ENCODE measurements around the gene TH.

The TH gene

DNA sequence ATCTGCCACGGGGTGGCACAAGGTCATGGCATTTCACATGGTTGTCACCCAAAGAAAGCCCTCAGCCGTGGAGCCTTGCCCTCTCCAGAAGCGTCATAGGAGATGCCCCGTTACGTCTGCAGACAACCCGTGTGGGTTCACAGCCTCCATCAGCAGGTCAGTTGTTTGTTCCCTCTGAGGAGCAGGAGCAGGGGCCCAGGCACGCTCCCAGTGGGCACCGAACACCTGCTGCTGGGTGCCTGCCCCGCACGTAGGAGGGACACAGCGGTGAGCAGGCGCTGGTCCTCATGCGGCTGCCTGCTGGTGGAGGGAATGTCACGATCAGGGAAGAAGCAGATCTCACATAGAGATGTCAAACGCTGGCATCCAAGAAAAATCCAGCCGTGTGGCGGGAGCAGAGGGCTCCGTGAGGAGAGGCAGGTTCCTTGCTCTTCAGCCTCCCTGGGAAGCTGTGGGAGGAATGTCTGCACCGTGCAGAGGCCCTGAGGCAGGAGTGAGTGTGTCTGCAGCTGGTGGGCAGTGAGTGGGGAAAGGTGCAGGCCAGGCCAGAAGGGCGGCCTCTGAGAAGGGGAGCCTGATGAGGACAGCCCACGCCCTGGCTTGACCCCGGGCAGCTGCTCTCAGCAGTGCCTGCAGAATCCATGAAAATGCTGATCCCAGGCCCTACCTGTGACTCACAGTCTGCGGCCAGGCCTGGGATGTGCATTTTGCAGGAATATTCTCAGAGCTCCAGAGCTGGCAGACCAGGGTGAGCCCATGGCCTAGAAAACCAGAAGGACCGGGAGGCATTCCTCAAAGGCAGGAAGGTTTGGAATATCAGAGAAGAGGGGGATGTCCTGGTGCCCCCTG is 36.4 kb upstream of the TH start:
- DNase-seq, result no peak

DNA sequence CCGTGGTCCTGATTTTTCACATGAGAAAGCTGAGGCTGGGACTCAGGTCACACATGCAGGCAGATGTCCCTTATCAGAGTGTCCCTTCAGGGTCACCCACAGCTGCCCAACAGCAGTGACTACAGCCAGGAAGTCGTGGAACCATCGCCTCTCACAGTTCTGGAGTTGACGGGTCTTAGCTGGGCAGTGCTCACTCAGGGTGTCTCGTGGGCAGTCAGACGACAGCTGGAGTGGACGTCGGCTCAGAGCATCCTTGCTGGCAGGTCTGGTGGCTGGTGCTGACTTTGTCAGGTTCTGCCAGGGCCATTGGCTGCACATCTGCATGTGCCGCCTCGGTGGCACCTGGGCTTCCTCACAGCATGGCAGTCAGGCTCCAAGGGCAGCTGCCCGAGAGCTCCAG is 35.6 kb upstream of the TH start:
- DNase-seq, result no peak

DNA sequence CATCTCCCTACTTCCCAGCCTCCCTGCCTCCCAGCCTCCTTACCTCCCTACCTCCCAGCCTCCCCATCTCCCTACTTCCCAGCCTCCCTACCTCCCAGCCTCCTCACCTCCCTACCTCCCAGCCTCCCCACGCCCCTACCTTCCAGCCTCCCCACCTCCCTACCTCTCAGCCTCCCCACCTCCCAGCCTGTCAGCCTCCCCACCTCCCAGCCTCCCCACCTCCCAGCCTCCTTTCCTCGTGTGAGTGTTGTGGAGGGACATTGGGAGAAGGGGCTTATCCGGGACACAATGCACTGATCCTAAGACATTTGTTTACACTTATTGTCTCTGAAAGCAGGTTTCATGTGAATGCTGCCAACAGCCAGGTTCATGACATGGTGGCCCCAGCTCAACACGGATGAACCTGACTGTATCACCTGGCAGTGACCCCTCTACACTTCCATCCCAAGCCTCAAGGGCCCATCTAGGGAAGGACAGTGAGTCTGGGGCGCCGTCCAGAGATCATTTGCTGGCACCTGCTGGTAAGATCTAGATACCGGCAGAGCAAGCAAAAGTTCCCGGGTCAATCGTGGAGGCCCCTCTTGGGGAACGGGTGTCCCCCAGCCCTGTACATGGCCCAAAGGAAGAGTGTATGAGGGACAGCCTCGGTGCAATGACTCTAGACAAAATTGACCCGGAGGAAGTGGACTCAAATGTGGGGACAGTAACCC is 34.5 kb upstream of the TH start:
- no peak for DNase-seq

DNA sequence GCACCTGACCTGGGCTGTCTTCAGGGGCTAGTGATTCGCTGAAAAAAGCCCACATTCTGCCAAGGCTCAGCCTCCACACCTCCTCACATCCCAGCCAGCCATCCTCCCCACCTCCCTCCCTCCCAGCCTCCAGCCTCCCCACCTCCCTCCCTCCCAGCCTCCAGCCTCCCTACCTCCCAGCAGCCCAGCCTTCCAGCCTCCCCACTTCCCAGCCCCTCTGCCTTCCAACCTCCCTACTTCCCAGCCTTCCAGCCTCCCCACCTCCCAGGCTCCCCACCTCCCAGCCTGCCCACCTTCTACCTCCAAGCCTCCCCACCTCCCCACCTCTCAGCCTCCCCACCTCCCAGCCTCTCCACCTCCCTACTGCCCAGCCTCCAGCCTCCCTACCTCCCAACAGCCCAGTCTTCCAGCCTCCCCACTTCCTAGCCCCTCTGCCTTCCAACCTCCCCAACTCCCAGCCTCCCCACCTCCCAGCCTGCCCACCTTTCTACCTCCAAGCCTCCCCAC is 33.7 kb upstream of the TH start:
- no peak for DNase-seq

DNA sequence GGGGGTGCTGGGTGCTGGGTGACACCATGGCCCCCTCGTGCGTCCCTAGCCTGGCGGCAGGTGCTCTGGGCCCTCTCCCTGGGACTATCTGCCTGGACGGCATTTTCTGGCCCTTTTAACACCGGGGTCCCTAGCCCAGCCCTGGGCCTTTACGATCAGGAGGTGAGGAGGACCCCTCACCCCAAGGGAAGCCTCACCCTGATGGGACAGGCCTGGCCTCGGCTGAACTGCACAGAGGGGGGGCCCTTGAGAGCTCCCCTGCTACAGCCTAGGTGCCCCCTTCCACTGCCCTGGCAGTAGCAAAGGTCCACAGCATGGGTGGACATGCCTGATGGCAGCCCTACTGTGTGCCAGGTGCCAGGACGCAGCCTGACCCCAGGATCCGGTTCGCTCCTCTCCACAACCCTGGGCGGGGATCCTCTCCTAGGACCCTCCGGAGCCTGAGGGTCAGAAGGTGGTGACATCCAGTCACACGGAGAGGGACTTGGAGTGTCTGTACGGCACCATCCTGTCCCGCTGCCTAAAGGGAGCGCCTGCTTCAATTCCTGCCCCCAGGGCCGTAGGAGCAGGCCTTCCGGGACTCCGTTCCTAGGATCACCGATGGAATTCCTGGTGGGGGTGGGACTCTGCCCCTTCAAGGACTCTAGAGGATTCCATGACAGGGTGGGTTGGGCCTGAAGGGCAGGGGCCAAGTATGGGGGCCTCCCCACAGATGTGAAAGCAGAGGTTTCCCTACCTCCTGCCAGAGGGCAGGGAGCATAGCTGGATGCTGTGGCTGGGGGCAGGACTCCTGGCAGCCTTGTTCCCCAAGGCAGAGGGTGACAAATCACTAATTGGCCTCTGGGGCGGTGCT is 33.0 kb upstream of the TH start:
- no peak for DNase-seq

DNA sequence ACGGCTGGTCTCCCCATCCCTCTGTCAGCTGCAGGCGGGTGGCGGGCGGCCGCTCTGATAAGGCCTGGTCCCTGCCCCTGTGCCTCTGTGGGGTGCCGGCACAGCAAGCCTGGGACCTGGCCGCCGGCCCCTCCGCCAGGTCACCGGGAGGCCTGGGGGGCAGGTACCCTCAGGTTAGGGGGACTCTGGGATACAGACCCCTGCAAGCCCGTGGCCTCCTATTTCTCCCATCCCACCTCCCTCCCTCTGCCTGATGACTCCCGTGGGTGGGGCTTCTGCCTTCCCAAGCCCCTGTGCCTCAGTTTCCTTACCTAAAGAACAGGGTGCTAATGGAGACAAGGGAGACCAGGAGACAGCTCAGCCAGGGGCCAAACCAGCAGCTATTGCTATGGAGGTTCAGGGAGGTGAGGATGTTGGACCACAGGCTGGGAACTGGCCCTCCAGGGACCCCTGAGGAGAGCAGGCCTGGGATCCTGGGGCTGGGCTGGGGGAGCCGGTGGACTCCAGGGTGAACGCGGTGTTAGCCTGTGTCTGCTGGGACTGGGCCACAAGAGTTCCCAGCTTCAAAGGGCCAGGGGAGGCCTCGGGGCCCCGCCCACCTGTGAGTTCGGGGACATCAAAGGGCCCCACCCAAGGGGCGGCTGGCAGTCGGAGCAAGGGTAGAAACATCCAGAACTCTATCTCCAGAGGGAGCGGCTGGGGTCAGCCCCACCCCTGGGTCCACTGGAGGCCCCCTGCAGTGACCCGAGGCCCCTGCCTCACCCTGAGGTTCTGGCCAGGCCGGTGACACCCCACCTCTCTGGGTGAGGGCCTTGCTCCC is 32.0 kb upstream of the TH start:
- no peak for DNase-seq

DNA sequence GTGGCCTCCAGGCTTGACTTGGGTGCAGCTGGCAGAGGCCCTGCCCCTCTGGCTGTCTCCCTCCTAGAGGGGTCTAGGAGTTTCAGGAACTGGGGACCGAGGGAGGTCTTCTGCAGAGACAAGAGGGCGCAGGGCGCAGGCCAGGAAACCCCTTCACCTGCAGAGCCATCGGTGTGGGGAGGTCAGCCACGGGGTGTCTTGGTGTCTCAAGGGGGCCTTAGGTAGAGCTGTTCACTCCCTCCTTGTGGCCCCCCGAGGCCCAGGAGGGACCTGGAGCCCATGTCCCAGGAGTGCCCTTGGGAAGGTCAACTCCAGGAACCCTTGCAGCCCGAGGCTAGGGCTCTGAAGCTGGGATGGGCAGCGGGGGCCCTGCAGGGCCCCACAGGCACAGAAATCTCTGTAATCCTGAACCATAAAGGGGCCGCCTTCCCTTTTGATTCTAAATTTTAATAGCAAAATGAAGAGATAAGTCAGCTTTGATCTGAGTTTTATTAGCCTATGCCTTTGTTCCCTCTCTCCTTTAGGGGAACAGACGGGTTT is 31.4 kb upstream of the TH start:
- no peak for DNase-seq

DNA sequence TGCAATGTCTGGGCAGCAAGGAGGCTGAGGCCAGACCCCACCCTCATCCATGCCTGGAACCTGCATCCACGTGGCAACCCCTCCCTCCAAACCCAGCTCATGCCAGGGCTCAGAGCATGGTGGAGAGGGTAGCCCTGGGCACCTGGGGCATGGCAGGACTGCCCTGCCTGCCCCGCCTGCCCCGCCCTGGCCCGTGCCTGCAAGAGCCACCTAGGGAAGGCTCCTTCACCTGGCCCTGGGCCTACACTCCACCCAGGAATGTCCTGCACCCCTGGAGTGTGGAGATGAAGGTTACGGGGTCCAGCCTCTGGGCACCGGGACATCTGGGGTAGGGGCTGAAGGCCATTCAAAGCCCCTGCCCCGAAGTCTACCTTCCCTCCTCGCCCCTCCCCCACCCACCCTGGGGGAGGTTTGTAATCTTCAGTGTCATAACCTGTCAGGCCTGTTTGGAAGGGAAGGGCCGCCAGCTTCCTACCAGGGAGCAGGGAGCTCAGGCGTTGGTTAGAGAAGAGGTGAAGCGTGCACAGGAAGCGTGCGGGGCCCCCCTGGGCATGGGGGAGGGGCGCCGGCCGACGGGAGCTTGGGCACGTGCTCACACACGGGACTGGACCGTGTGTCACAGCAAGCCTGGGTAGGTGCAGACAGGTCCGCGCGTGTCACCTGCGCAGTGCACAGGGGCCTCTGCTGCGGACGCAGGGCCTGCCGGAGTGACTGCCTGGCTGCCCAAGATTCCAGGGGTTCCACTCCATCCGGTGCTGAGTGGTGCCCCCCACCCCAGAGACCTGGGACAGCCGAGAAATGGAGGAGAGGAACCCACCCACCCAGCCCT is 30.7 kb upstream of the TH start:
- DNase-seq, result no peak

DNA sequence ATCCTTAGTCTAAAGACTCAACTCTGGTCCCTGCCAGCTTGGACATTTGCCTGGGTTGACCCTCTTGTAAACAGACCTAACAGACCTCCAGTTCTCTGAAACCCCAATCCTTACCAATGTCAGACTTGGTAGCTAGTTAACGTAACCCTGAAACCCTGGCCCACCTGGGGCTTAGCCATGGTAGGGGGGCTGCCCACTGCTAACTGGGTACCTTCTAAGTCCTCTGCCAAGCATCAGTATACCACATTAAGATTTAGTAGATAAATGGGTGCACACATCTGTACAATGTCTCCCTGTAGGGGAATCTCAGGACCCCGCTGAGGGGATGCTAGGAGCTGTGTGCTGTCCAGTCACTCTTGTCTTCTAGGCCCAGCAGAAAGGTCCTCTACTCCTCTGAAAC is 29.9 kb upstream of the TH start:
- DNase-seq, result no peak

DNA sequence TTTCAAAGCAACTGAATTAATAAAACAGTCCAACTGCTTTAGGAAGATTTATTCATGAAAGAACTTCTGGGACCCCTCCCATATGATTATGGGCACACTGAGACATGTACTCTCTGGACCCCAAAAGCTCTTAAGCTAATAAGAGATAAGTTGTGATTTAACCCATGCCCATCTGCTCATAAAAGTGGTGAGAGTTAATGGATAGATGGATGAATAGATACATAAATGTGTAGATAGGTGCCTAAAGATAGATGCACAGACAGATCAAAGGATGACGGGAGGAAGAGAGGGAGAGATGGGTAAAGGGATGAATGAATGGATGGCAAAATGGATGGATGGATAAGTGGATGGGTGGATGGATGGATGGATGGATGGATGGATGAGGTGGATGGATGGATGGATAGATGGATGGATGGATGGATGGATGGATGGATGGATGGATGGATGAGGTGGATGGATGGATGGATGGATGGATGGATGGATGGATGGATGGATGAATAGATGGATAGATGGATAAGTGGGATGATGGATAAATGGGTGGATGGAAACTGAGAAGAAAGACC is 29.4 kb upstream of the TH start:
- DNase-seq, result no peak

DNA sequence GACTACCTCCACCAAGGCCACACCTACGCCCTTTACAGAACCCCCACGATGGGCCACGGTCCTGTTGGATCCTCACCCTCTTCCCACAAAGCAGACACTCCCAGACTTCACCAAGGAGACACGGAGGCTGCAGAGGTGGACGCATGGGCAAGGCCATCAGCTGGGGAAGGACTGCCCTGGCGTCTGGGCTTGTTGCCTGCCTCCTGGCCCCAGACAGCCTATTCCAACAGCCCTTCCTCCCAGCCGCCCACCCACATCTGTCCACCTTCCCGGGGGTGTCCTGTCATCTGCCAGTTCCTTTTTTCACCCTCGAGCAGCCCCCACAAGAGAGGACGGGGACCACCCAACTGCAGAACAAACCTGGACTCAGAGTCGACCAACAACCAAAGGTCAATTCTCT is 28.9 kb upstream of the TH start:
- DNase-seq, result no peak

DNA sequence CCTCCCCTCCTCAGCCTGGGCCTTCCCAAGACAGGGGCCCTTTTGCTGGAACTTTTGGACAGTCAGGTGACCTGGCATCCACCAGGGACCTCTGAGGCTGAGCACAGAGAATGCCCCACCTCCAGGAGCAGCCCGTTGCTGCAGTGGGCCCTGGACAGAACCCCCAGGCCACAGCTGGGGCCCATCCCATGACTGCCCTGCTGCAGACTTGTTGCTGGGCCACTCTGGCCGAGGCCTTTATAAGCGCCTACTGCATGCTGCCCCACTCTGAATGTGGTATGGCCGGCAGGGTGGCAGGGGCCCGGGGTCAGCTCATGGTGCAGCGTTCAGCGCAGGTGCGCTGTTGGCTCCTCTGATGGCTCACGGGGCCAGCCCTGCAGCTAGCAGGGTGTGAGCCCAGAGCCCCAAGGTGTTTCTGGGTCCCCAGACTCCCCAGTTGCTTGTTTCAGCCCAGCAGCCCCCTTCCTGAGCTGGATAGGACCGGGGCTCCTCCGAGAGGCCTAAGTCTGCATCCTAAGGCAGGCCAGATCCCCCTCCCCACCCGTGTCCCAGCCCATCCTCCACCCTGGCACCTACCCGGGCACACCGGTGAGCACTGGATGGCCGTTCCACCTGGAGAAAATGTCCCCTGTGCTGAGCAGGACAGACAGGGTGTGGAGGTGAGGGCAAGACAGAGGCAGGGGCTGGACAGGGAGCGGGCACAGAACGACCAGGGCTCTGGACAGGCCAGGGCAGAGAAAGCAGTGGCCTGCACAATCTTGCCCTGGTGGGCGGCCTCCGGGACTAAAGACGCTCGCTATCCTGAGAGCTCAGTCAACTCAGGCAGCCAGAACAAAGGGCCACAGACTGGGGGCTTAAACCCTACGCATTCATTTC is 28.1 kb upstream of the TH start:
- DNase-seq, result no peak

DNA sequence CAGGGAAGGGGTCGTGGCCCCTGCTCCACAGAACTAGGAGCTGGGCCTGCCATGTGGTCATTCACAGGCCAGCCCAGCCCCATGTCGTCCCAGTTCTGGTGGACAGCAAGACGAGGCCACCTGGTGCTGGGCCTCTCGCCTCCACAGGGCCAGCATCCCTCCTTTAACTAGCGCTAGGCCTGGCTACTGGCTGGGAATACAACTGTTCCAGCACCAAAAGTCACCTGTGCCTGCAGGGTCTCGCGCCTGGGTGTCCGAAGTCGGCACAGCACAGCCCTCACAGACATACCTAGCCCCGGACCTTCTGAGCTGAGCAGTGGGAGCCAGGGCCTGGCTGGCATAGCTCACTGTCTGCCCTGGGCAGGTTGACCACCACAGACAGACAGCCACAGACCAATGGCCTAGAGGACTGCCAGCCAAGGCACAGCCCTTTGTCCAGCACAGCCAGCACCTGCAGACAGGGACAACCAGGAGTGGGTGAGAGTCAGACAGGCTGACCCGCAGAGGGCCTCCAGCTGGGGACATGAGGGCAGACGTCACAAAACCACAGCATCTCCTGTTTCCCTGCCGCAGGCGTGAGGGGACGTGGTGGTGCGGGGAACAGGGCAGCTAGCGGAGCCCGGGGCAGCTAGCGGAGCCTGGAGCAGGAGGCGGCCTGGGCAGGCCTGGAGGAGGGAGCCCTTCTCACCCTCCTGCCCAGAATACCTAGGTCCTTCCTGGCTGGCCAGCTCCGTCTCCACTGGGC is 27.2 kb upstream of the TH start:
- no peak for DNase-seq

DNA sequence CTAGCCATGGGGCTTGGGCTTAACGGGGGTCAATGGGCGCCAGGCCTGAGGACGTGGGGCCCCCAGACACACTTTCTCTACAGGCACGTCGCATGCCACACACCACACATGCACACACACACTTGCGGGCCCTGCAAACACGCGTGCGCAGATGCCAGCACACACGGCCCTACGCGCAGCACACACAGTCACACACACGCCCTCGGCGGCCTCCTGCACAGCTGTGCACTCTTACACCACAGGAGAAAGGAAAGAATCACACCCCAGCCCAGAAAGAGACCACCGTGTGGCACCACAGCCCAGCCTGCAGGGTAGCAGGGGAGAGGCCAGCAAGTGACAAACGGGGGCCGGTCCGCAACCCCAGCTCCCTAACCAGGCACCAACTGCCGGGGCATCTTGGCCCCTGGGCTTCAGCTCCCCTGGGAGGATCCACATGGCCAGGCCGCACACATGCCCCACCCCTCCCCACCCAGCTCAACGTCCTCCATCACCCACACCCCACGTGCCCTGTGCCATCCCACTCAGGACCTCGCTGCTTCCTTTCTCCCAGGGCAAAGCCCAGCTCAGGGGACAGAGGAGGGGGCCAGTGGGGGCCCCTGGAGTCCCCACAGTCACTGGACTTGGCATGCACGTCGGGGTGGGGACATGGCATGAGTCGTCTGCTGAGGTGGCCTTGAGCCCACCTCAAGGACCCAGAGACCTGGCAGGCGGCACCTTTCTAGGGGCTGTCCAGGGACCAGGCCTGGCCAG is 26.3 kb upstream of the TH start:
- no peak for DNase-seq

DNA sequence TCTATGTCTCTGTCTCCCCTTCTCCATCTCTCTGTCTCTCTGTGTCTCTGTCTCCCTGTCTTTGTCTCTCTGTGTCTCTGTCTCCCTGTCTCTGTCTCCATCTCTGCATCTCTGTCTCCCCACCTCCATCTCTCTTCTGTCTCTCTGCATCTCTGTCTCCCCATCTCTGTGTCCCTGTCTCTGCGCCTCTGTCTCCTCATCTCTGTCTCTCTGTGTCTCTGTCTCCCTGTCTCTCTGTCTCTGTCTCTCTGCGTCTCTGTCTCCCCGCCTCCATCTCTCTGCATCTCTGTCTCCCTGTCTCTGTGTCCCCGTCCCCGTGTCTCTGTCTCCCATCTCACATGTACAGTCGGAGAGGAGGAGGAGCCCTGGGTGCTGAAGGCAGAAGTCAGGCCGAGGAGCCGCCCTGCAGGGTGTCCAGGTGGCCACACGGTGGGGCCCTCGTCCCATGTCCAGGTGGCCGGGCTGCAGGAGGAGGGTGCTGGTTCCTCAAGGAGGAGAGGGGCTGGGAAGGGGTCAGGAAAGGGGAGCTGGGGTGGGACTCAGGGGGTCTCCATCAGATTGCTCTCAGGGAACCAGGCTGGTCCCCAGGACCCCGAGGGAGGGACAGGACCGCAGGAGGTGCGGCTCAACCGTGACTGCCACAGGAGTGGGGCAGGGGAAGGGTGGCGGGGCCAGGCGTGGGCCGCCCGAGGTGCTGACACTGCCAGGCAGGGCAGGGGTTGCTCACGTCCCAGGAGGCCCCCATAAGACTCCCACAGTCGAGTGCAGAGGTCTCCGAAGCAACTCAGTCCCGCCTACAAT is 25.6 kb upstream of the TH start:
- DNase-seq, result peak; percentile 40

DNA sequence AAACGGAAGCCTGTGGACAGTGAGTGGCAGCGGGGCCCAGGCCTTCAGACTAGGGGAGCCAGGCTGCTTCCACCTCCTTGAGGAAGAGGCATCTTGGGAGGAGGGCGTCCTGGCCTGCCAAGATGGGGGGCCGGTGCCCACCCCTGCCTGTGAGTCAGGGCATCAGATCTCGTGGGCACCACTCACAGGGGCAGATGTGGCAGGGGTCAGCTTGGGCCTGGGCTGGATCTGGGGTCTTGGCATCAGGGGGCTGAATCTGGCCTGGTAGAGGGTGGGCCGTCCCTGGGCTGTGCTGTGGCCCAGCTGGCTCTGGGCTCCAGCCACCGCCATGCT is 24.1 kb upstream of the TH start:
- DNase-seq, result no peak

All from fibroblast of skin of right quadriceps (primary cell).